Stimulated activated effector memory CD8-positive, alpha-beta T cell treated with anti-CD3 and anti-CD28 coated beads, Interleukin-12 subunit alpha, Interleukin-12 subunit beta, amount 100 ng/mL, for 72 hours (primary cell): Measurements from ENCODE around the gene HLX.
A peak's percentile ranks its signal among the peaks of the same experiment; 100 is the strongest.

ENCODE experiments used
- ATAC-seq: fragments of 150-1000 bp; cut with Tn5 transposase; 2 replicates; pipeline ENCODE4 v1.10.0; 2021
- DNase-seq, 2 donors: peaks; one replicate each; pipeline ENCODE4 v3.0.0; 2021 to 2022; ENCODE audit warnings: low spot score in 2 of 2
- H3K27ac Mint-ChIP-seq: one replicate; pipeline ENCODE4 v1.8.0; 2022; ENCODE audit warnings: mild to moderate bottlenecking, mixed read lengths
- H3K36me3 Mint-ChIP-seq: one replicate; pipeline ENCODE4 v1.8.0; 2022; ENCODE audit warnings: mild to moderate bottlenecking, mixed read lengths
- H3K4me1 Mint-ChIP-seq: one replicate; pipeline ENCODE4 v1.8.0; 2022; ENCODE audit warnings: mixed read lengths
- H3K4me3 Mint-ChIP-seq: one replicate; pipeline ENCODE4 v1.8.0; 2022; ENCODE audit warnings: mild to moderate bottlenecking, mixed read lengths
- H3K9me3 Mint-ChIP-seq: one replicate; pipeline ENCODE4 v1.8.0; 2022; ENCODE audit warnings: mixed read lengths

HLX gene

GRCh38 chr1:220879076-220879508 is at the start of gene HLX:
Gene HLX (plus strand): TSS chr1:220879443. CDS start chr1:220879858, 415 bp downstream.
- Mint-ChIP-seq H3K36me3 (no peaks in the 10 kb centered on the region), H3K9me3 (no peaks in the 10 kb centered on the region), H3K27ac (peak within 1 kb of the TSS; percentile 26), H3K4me3 (peak within 1 kb of the TSS; percentile 74), H3K4me1 (peaks cover 31% of the 10 kb centered on the region)
- peak; percentile 73 for ATAC-seq
- no peak for DNase-seq

- H3K4me1 Mint-ChIP-seq, result no peaks in the 10 kb centered on the region
- H3K27ac Mint-ChIP-seq, result no peak overlapping the region
- no peaks in the 10 kb centered on the region for H3K9me3 Mint-ChIP-seq
- no peak overlapping the region for H3K4me3 Mint-ChIP-seq
- no peaks in the 10 kb centered on the region for H3K36me3 Mint-ChIP-seq
- DNase-seq (no peak), ATAC-seq (no peak)
Observed at GRCh38 chr1:220833436-220833835, 45.8 kb upstream of the HLX start.

- Mint-ChIP-seq H3K9me3 (no peaks in the 10 kb centered on the region), H3K36me3 (no peaks in the 10 kb centered on the region), H3K27ac (no peak overlapping the region), H3K4me1 (no peaks in the 10 kb centered on the region), H3K4me3 (no peak overlapping the region)
- no peak for ATAC-seq
- no peak for DNase-seq
Observed at GRCh38 chr1:220834155-220834870, 44.9 kb upstream of the HLX start.

- no peaks in the 10 kb centered on the region for H3K36me3 Mint-ChIP-seq
- no peak overlapping the region for H3K4me3 Mint-ChIP-seq
- no peak for DNase-seq
- no peaks in the 10 kb centered on the region for H3K9me3 Mint-ChIP-seq
- H3K27ac Mint-ChIP-seq, result no peak overlapping the region
- ATAC-seq, result no peak
- H3K4me1 Mint-ChIP-seq, result no peaks in the 10 kb centered on the region
Observed at GRCh38 chr1:220838578-220838977, 40.7 kb upstream of the HLX start.

GRCh38 chr1:220839474-220839873 is 39.8 kb upstream of the HLX start:
- no peak for DNase-seq
- ATAC-seq, result no peak
- no peaks in the 10 kb centered on the region for H3K9me3 Mint-ChIP-seq
- H3K4me3 Mint-ChIP-seq, result no peak overlapping the region
- H3K27ac Mint-ChIP-seq, result no peak overlapping the region
- no peaks in the 10 kb centered on the region for H3K4me1 Mint-ChIP-seq
- no peaks in the 10 kb centered on the region for H3K36me3 Mint-ChIP-seq

- no peak for DNase-seq
- Mint-ChIP-seq H3K36me3 (no peaks in the 10 kb centered on the region), H3K9me3 (no peaks in the 10 kb centered on the region), H3K4me3 (no peak overlapping the region), H3K27ac (no peak overlapping the region), H3K4me1 (no peaks in the 10 kb centered on the region)
- no peak for ATAC-seq
Observed at GRCh38 chr1:220841293-220841692, 38.0 kb upstream of the HLX start.

- H3K36me3 Mint-ChIP-seq, result no peaks in the 10 kb centered on the region
- no peak overlapping the region for H3K27ac Mint-ChIP-seq
- no peak overlapping the region for H3K4me3 Mint-ChIP-seq
- ATAC-seq (no peak), DNase-seq (no peak)
- no peaks in the 10 kb centered on the region for H3K4me1 Mint-ChIP-seq
- no peaks in the 10 kb centered on the region for H3K9me3 Mint-ChIP-seq
Observed at GRCh38 chr1:220843481-220844011, 35.7 kb upstream of the HLX start.

GRCh38 chr1:220852408-220852807 is 26.8 kb upstream of the HLX start:
- peaks cover 9% of the 10 kb centered on the region for H3K9me3 Mint-ChIP-seq
- no peak for ATAC-seq
- no peak overlapping the region for H3K4me3 Mint-ChIP-seq
- DNase-seq, result no peak
- no peaks in the 10 kb centered on the region for H3K4me1 Mint-ChIP-seq
- no peak overlapping the region for H3K27ac Mint-ChIP-seq
- no peaks in the 10 kb centered on the region for H3K36me3 Mint-ChIP-seq

- H3K4me1 Mint-ChIP-seq, result no peaks in the 10 kb centered on the region
- DNase-seq (no peak), ATAC-seq (no peak)
- H3K4me3 Mint-ChIP-seq, result no peak overlapping the region
- no peak overlapping the region for H3K27ac Mint-ChIP-seq
- H3K9me3 Mint-ChIP-seq, result no peaks in the 10 kb centered on the region
- H3K36me3 Mint-ChIP-seq, result no peaks in the 10 kb centered on the region
Observed at GRCh38 chr1:220872296-220872695, 6.9 kb upstream of the HLX start.

- Mint-ChIP-seq H3K9me3 (no peaks in the 10 kb centered on the region), H3K27ac (no peak overlapping the region), H3K36me3 (no peaks in the 10 kb centered on the region), H3K4me1 (peaks cover 7% of the 10 kb centered on the region), H3K4me3 (no peak overlapping the region)
- ATAC-seq (no peak), DNase-seq (no peak)
Observed at GRCh38 chr1:220873087-220873486, 6.2 kb upstream of the HLX start.

GRCh38 chr1:220873868-220874655 is 5.2 kb upstream of the HLX start:
- Mint-ChIP-seq H3K4me3 (no peak overlapping the region), H3K36me3 (no peaks in the 10 kb centered on the region), H3K27ac (no peak overlapping the region), H3K9me3 (no peaks in the 10 kb centered on the region), H3K4me1 (peaks cover 17% of the 10 kb centered on the region)
- no peak for DNase-seq
- peak; percentile 43 for ATAC-seq

GRCh38 chr1:220875260-220875659 is 4.0 kb upstream of the HLX start:
- Mint-ChIP-seq H3K4me3 (no peak overlapping the region), H3K9me3 (no peaks in the 10 kb centered on the region), H3K36me3 (no peaks in the 10 kb centered on the region), H3K27ac (no peak overlapping the region), H3K4me1 (peaks cover 20% of the 10 kb centered on the region)
- DNase-seq, result no peak
- no peak for ATAC-seq

- no peak for DNase-seq
- Mint-ChIP-seq H3K4me1 (peaks cover 31% of the 10 kb centered on the region), H3K4me3 (peak overlapping the region; percentile 74)
Observed at GRCh38 chr1:220876511-220877376, 2.5 kb upstream of the HLX start.

GRCh38 chr1:220877377-220878095 is 1.7 kb upstream of the HLX start:
- Mint-ChIP-seq H3K27ac (no peak overlapping the region), H3K36me3 (no peaks in the 10 kb centered on the region), H3K4me1 (peaks cover 31% of the 10 kb centered on the region), H3K9me3 (no peaks in the 10 kb centered on the region), H3K4me3 (peak overlapping the region; percentile 74)
- DNase-seq (no peak), ATAC-seq (no peak)

More at GRCh38 chr1:220876511-220877376, 2.5 kb upstream of the HLX start:
- Mint-ChIP-seq H3K36me3 (no peaks in the 10 kb centered on the region), H3K27ac (no peak overlapping the region), H3K9me3 (no peaks in the 10 kb centered on the region)
- no peak for ATAC-seq
